MCF 10A (cell line): ENCODE results near the gene MAP3K5. TPM values are rescaled to one million over a fixed set of nuclear protein-coding genes. Genes with fewer than 3 reads are reported as not detected.

Experiments used
- BruUV-seq: library from RNA; stranded (reverse); fragments of 400-500 nt; replicated peaks from 2 replicates; lab custom pipeline; 2021; lab: Mats Ljungman, UMichigan
- CTCF ChIA-PET: fragments of 300-600 bp; sonication (Branson Sonifier 250); formaldehyde crosslinking; extraction: SDS; loops from one replicate; lab custom pipeline; 2021; ENCODE audit warnings: antibody characterized with exemption, inconsistent platforms; lab: Yijun Ruan, JAX
- POLR2A ChIA-PET: fragments of 300-600, 350-650 bp; sonication (Branson Sonifier 250); formaldehyde crosslinking; extraction: SDS; loops from one replicate; lab custom pipeline; 2020; ENCODE audit warnings: antibody characterized with exemption, inconsistent platforms; lab: Yijun Ruan, JAX
- DNase-seq: peaks from one replicate; pipeline ENCODE4 v3.0.0-alpha.2; 2018; ENCODE audit not compliant: unreplicated experiment
- H3K27ac Mint-ChIP-seq: one replicate; pipeline ENCODE4 v1.8.0; 2022; ENCODE audit warnings: mild to moderate bottlenecking, low read depth, mixed read lengths; ENCODE audit not compliant: unreplicated experiment
- H3K27me3 Mint-ChIP-seq: one replicate; pipeline ENCODE4 v1.8.0; 2022; ENCODE audit warnings: mixed read lengths; ENCODE audit not compliant: insufficient read depth, unreplicated experiment
- H3K36me3 Mint-ChIP-seq: one replicate; pipeline ENCODE4 v1.8.0; 2022; ENCODE audit warnings: mild to moderate bottlenecking, moderate library complexity, mixed read lengths; ENCODE audit not compliant: insufficient read depth, unreplicated experiment
- H3K4me1 Mint-ChIP-seq: one replicate; pipeline ENCODE4 v1.8.0; 2022; ENCODE audit warnings: mixed read lengths; ENCODE audit not compliant: insufficient read depth, unreplicated experiment
- H3K4me3 Mint-ChIP-seq: one replicate; pipeline ENCODE4 v1.8.0; 2022; ENCODE audit warnings: mild to moderate bottlenecking, moderate library complexity, mixed read lengths; ENCODE audit not compliant: unreplicated experiment
- H3K9me3 Mint-ChIP-seq: one replicate; pipeline ENCODE4 v1.8.0; 2022; ENCODE audit warnings: mixed read lengths; ENCODE audit not compliant: unreplicated experiment
- intact Hi-C: fragments of 100-400 bp; cut with micrococcal nuclease; formaldehyde crosslinking; loops from 2 replicates; pipeline ENCODE4 v1.14.1; 2022
- total RNA-seq: library from RNA; stranded (reverse); gene quantifications from 2 replicates; pipeline ENCODE4 v1.2.3, GENCODE V29; 2022
- TF ChIP-seq, protein P1 (sequence below): fragments of 200-600 bp; IDR thresholded peaks from one replicate; pipeline ENCODE4 v1.8.0; 2022; ENCODE audit warnings: antibody characterized with exemption, mild to moderate bottlenecking; ENCODE audit not compliant: unreplicated experiment

The MAP3K5 gene
- total RNA-seq, 1 experiment from 2014 or later: 8.4 TPM

DNA sequence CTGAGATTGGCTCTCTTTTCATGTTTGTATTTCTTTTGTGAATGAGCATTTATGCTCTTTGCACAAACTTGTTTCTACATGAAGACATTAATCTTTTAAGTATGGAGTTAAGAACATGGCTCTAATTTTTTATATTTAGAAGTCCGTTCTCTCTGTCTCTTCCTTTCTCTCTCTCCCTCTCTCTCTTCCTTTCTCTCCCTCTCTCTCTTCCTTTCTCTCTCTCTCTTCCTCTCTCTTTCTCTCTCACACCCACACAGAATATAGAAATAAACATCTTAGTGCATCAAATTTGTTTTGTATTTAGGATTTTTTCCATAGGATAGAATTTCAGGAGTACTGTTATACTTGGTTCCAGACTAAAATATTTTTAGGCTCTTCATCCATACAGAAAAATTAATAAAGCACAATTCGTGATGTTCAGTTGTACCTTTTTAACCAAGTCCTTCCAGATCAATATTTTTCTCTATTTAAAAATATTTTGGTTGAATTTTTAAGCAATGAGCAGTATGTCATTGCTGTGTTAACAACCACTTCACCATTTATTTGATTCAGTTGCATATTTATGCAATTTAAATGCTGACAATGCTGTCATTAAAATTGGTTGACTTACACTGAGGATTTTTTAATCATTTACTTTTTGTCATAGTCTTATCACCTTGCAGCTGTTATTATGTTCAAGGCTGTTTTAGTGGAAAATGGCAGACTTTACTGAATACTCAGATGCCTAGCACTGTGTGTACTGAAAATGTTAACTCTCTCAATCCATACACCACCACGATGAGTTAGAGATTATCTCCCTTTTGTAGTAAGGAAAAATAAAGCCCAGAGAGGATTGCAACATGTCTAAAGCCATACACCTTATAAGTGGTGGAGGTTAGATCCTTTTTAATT lies 129.7 kb downstream of the MAP3K5 start:
- peaks cover 2% of the 10 kb centered on the region for H3K4me1 Mint-ChIP-seq
- BruUV-seq: no TSS peak
- TF ChIP-seq, protein P1, sequence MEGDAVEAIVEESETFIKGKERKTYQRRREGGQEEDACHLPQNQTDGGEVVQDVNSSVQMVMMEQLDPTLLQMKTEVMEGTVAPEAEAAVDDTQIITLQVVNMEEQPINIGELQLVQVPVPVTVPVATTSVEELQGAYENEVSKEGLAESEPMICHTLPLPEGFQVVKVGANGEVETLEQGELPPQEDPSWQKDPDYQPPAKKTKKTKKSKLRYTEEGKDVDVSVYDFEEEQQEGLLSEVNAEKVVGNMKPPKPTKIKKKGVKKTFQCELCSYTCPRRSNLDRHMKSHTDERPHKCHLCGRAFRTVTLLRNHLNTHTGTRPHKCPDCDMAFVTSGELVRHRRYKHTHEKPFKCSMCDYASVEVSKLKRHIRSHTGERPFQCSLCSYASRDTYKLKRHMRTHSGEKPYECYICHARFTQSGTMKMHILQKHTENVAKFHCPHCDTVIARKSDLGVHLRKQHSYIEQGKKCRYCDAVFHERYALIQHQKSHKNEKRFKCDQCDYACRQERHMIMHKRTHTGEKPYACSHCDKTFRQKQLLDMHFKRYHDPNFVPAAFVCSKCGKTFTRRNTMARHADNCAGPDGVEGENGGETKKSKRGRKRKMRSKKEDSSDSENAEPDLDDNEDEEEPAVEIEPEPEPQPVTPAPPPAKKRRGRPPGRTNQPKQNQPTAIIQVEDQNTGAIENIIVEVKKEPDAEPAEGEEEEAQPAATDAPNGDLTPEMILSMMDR: no peak
- H3K36me3 Mint-ChIP-seq: peaks cover 14% of the 10 kb centered on the region
- ChIA-PET POLR2A (no interaction called here), CTCF (interaction anchor here (2.9 kb wide), 1 partner anchor 130 kb away, joined by 11 read pairs; the partner anchor contains the start of gene MAP3K5)
- no peak overlapping the region for H3K4me3 Mint-ChIP-seq
- no peaks in the 10 kb centered on the region for H3K9me3 Mint-ChIP-seq
- intact Hi-C loops: no loop called here
- no peaks in the 10 kb centered on the region for H3K27me3 Mint-ChIP-seq
- H3K27ac Mint-ChIP-seq: no peak overlapping the region
- no peak for DNase-seq

GRCh38 chr6:136660727-136661126 lies 131.6 kb downstream of the MAP3K5 start:
- peaks cover 6% of the 10 kb centered on the region for H3K4me1 Mint-ChIP-seq
- BruUV-seq: no TSS peak
- DNase-seq: no peak
- no peaks in the 10 kb centered on the region for H3K9me3 Mint-ChIP-seq
- H3K4me3 Mint-ChIP-seq: no peak overlapping the region
- ChIA-PET POLR2A (interaction anchor here (1.3 kb wide), 1 partner anchor 131 kb away, joined by 8 read pairs; the partner anchor contains the start of gene MAP3K5), CTCF (interaction anchor here (0.6 kb wide), 1 partner anchor 17 kb away, joined by 3 read pairs; no protein-coding TSS in a partner anchor)
- intact Hi-C loops: no loop called here
- no peak overlapping the region for H3K27ac Mint-ChIP-seq
- H3K36me3 Mint-ChIP-seq: peaks cover 14% of the 10 kb centered on the region
- TF ChIP-seq, protein P1: no peak
- no peaks in the 10 kb centered on the region for H3K27me3 Mint-ChIP-seq

DNA sequence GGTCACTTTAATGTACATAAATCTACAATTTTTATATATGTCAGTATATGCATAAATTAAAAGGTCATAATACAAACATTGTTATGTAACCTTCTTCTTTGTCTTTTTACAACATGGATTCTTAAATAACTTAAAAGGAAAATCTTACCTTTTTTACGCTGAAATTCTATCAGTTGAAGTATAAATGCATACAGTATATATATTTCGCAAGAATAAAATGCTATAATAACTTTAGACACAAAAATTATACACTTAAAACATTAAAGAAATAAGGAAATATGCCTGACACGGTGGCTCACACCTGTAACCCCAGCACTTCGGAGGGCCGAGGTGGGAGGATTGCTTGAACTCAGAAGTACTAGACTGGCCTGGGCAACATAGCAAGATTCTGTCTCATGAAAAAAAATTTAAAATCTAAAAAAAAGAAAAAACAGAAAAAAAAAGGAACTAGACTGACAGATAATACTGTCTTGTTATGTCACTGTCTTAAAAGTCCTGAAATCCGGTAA lies 132.2 kb downstream of the MAP3K5 start:
- TF ChIP-seq, protein P1: no peak
- DNase-seq: no peak
- no TSS peak for BruUV-seq
- H3K27ac Mint-ChIP-seq: no peak overlapping the region
- peaks cover 14% of the 10 kb centered on the region for H3K36me3 Mint-ChIP-seq
- H3K9me3 Mint-ChIP-seq: no peaks in the 10 kb centered on the region
- H3K27me3 Mint-ChIP-seq: no peaks in the 10 kb centered on the region
- intact Hi-C loops: no loop called here
- H3K4me3 Mint-ChIP-seq: no peak overlapping the region
- CTCF ChIA-PET: no interaction called here
- H3K4me1 Mint-ChIP-seq: peaks cover 12% of the 10 kb centered on the region
- POLR2A ChIA-PET: no interaction called here

- ChIA-PET CTCF (interaction anchor here (0.6 to 2.0 kb wide), 4 partner anchors 15 to 134 kb away, joined by 3 to 10 read pairs (median 4); partner anchors contain the start of gene MAP3K5), POLR2A (interaction anchor here (1.0 to 1.2 kb wide), 2 partner anchors 13 to 14 kb away, joined by 3 to 5 read pairs; no protein-coding TSS in a partner anchor)
- H3K27me3 Mint-ChIP-seq: no peaks in the 10 kb centered on the region
- no peak overlapping the region for H3K4me3 Mint-ChIP-seq
- H3K36me3 Mint-ChIP-seq: peaks cover 10% of the 10 kb centered on the region
- no TSS peak for BruUV-seq
- intact Hi-C loops: no loop called here
- H3K4me1 Mint-ChIP-seq: peaks cover 12% of the 10 kb centered on the region
- no peak overlapping the region for H3K27ac Mint-ChIP-seq
- H3K9me3 Mint-ChIP-seq: no peaks in the 10 kb centered on the region
- TF ChIP-seq, protein P1: no peak
- no peak for DNase-seq
Measured at GRCh38 chr6:136658711-136659110, 133.6 kb downstream of the MAP3K5 start.
